PC-9 (cell line): Measurements from ENCODE around the gene RYR2.

ENCODE experiments used
- EZH2 ChIP-seq: fragments of 200-600 bp; sonication (generic); IDR thresholded peaks from 2 replicates; pipeline ENCODE4 v1.8.0; 2017; ENCODE audit warnings: antibody characterized with exemption, low read depth
- TF ChIP-seq, protein P1 (sequence below): fragments of 200-600 bp; sonication (generic); conservative IDR thresholded peaks from 2 replicates; pipeline ENCODE4 v1.6.1; 2017; ENCODE audit warnings: mixed run types, antibody characterized with exemption, mild to moderate bottlenecking, moderate library complexity

DNA sequence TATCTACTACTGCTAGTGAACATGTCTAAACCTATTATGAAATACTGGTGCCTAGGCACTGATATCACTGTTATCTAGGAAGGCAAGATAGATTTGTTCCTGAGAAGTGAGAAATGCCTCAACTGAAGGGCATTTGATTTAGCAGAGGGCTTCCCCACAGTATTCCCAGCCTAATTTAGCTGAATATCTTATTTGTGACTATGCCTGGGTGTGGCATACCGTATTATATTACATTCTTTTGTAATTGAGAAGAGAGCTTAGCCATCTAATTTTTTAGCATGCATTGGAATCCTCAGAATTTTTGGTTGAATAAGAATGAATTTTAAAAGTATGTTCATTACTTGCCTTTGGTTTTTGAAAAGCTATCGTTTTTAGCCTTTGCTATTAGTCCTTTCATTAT is 749.6 kb downstream of the RYR2 start:
- TF ChIP-seq, protein P1, sequence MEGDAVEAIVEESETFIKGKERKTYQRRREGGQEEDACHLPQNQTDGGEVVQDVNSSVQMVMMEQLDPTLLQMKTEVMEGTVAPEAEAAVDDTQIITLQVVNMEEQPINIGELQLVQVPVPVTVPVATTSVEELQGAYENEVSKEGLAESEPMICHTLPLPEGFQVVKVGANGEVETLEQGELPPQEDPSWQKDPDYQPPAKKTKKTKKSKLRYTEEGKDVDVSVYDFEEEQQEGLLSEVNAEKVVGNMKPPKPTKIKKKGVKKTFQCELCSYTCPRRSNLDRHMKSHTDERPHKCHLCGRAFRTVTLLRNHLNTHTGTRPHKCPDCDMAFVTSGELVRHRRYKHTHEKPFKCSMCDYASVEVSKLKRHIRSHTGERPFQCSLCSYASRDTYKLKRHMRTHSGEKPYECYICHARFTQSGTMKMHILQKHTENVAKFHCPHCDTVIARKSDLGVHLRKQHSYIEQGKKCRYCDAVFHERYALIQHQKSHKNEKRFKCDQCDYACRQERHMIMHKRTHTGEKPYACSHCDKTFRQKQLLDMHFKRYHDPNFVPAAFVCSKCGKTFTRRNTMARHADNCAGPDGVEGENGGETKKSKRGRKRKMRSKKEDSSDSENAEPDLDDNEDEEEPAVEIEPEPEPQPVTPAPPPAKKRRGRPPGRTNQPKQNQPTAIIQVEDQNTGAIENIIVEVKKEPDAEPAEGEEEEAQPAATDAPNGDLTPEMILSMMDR, result no peak
- no peak for TF ChIP-seq EZH2
